SU-DHL-6 (cell line): ENCODE measurements around the gene CHD9NB.
"Not testable (repeated sequence)": the region's sequence is repeated elsewhere in the genome, so short reads cannot be mapped to it uniquely, and the experiment has no call there.

Experiments used
- H2AFZ ChIP-seq: fragments of 200-600 bp; sonication (generic); 2 replicates; pipeline ENCODE4 v1.6.1; 2014; ENCODE audit warnings: low read depth, mild to moderate bottlenecking, moderate library complexity, mixed read lengths, antibody characterized with exemption, low read length; ENCODE audit not compliant: severe bottlenecking
- H3F3A ChIP-seq: fragments of 200-600 bp; shearing (Covaris generic); 2 replicates; pipeline ENCODE4 v1.6.0; 2016; ENCODE audit warnings: antibody characterized with exemption, mild to moderate bottlenecking; ENCODE audit not compliant: insufficient read depth
- H3K27ac ChIP-seq: fragments of 200-600 bp; sonication (generic); 2 replicates; pipeline ENCODE4 v1.5.1; 2016; ENCODE audit warnings: low read depth, mild to moderate bottlenecking, low read length, moderate library complexity, mixed read lengths
- H3K27me3 ChIP-seq: fragments of 200-600 bp; sonication (generic), shearing (Covaris generic); 2 replicates; pipeline ENCODE4 v1.6.0; 2014; ENCODE audit warnings: mild to moderate bottlenecking, low read length
- H3K36me3 ChIP-seq: fragments of 200-600 bp; sonication (generic); 2 replicates; pipeline ENCODE4 v1.6.1; 2014; ENCODE audit warnings: mild to moderate bottlenecking, low read length, mixed read lengths
- H3K4me2 ChIP-seq: fragments of 300-600, 200-600 bp; shearing (Covaris generic), sonication (generic); 2 replicates; pipeline ENCODE4 v1.6.0; 2014; ENCODE audit warnings: low read length, low read depth, mild to moderate bottlenecking; ENCODE audit not compliant: poor library complexity, severe bottlenecking
- H3K4me3 ChIP-seq: fragments of 200-600 bp; sonication (generic); 2 replicates; pipeline ENCODE4 v1.5.1; 2014; ENCODE audit warnings: antibody characterized with exemption, low read length, mild to moderate bottlenecking, mixed read lengths; ENCODE audit not compliant: insufficient read depth, poor library complexity, severe bottlenecking
- H3K79me2 ChIP-seq: fragments of 200-600 bp; sonication (generic); 2 replicates; pipeline ENCODE4 v1.6.1; 2014; ENCODE audit warnings: mild to moderate bottlenecking, low read length, moderate library complexity; ENCODE audit not compliant: insufficient read depth
- H3K9ac ChIP-seq: fragments of 200-600 bp; sonication (generic); 2 replicates; pipeline ENCODE4 v1.7.0; 2014; ENCODE audit warnings: mild to moderate bottlenecking, low read length
- H3K9me2 ChIP-seq: fragments of 200-600 bp; sonication (generic); replicated peaks from 2 replicates; pipeline ENCODE4 v1.6.1; 2014; ENCODE audit warnings: low read length; ENCODE audit not compliant: insufficient read depth
- H3K9me3 ChIP-seq: fragments of 200-600 bp; sonication (generic); 2 replicates; pipeline ENCODE4 v1.6.1; 2014; ENCODE audit warnings: low read length, mixed read lengths; ENCODE audit not compliant: insufficient read depth
- H4K20me1 ChIP-seq: fragments of 200-600 bp; sonication (generic); 2 replicates; pipeline ENCODE4 v1.6.1; 2014; ENCODE audit warnings: low read depth, mild to moderate bottlenecking, antibody characterized with exemption, low read length, moderate library complexity, mixed read lengths
- EZH2phosphoT487 ChIP-seq: fragments of 200-600 bp; sonication (generic), shearing (Covaris generic); conservative IDR thresholded peaks from 2 replicates; pipeline ENCODE4 v1.6.1; 2018; ENCODE audit warnings: mild to moderate bottlenecking, antibody characterized with exemption, low read length, moderate library complexity, mixed read lengths
- TF ChIP-seq, protein P1 (sequence below): fragments of 200-600 bp; sonication (generic); IDR thresholded peaks from one replicate; pipeline ENCODE4 v1.5.1; 2017; ENCODE audit warnings: antibody characterized with exemption, mild to moderate bottlenecking, low read length, moderate library complexity; ENCODE audit not compliant: insufficient read depth, poor library complexity, severe bottlenecking

CHD9NB gene

DNA sequence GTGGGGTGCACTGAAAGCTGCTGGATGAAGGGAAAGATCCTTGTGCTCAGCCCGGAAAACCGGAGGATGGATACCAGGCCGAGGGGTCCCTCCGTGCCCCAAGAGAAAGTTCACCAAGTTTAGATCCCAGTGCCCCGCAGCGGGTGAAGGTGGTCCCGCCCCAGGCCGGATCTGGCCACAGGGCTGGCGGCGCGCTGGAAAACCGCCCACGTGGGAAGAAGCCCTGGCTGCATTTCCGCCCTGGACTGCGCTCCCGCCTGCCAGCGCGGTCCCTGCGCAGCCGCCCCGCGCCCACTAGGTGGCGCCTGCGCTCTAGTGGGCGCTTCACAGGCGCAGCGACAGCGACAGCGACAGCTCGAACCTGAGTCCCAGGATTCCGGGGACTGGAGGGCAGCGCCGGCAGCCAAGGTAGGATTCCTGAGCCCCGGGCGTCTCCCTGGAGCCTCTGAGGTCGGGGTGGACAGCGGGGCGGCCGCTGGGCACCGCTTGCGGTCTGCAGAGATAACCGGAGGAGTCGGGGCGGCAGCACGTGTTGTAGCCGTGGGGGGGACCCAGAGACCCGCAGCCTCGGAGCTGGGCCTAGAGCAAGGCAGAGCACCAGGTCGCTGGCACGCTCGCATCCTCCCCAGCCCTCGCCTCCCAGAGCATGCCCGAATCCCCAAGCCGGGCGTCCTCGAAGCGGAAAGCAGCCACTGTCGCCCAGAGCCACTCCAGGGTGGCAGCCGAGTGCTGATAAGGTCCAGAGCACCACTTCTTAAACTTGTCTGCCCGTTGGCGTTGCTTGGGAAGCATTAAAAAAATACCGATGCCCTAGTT lies 2.2 kb upstream of the CHD9NB start, which contains the start of gene CHD9:
Gene CHD9, plus strand, starts transcription at position 322 of the 816 bp plus-strand sequence. CDS start 101,099 bp downstream, outside the sequence.
- peak within 1 kb of the TSS; percentile 73 for H3K9ac ChIP-seq
- peaks cover 45% of the 10 kb centered on the region for H3K79me2 ChIP-seq
- peak within 1 kb of the TSS; percentile 74 for H3K4me3 ChIP-seq
- H3K4me2 ChIP-seq, result peak within 1 kb of the TSS; percentile 89
- no peaks in the 10 kb centered on the region for H3F3A ChIP-seq
- H3K27ac ChIP-seq, result peak within 1 kb of the TSS; percentile 37
- H3K36me3 ChIP-seq, result no peaks in the 10 kb centered on the region
- H4K20me1 ChIP-seq, result no peaks in the 10 kb centered on the region
- TF ChIP-seq, protein P1, sequence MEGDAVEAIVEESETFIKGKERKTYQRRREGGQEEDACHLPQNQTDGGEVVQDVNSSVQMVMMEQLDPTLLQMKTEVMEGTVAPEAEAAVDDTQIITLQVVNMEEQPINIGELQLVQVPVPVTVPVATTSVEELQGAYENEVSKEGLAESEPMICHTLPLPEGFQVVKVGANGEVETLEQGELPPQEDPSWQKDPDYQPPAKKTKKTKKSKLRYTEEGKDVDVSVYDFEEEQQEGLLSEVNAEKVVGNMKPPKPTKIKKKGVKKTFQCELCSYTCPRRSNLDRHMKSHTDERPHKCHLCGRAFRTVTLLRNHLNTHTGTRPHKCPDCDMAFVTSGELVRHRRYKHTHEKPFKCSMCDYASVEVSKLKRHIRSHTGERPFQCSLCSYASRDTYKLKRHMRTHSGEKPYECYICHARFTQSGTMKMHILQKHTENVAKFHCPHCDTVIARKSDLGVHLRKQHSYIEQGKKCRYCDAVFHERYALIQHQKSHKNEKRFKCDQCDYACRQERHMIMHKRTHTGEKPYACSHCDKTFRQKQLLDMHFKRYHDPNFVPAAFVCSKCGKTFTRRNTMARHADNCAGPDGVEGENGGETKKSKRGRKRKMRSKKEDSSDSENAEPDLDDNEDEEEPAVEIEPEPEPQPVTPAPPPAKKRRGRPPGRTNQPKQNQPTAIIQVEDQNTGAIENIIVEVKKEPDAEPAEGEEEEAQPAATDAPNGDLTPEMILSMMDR, result peak; percentile 93
- TF ChIP-seq EZH2phosphoT487, result no peak
- H3K9me2 ChIP-seq, result no peaks in the 10 kb centered on the region
- H3K27me3 ChIP-seq, result no peaks in the 10 kb centered on the region
- no peaks in the 10 kb centered on the region for H3K9me3 ChIP-seq
- peak within 1 kb of the TSS; percentile 100 for H2AFZ ChIP-seq

- Histone ChIP-seq H3F3A (no peaks in the 10 kb centered on the region), H3K4me3 (peak overlapping the region; percentile 74), H3K9me3 (no peaks in the 10 kb centered on the region), H3K9ac (peak overlapping the region; percentile 73), H2AFZ (peak overlapping the region; percentile 100), H4K20me1 (no peaks in the 10 kb centered on the region), H3K27ac (peak overlapping the region; percentile 26; the same call in 1 of the 2 replicates), H3K9me2 (no peaks in the 10 kb centered on the region), H3K36me3 (no peaks in the 10 kb centered on the region), H3K27me3 (no peaks in the 10 kb centered on the region), H3K79me2 (peaks cover 38% of the 10 kb centered on the region), H3K4me2 (peak overlapping the region; percentile 89)
- TF ChIP-seq, protein P1, result no peak
- TF ChIP-seq EZH2phosphoT487, result no peak
These were observed 1.4 kb upstream of the CHD9NB start for GRCh38 chr16:53053967-53054669.

- H3K79me2 ChIP-seq, result peaks cover 14% of the 10 kb centered on the region
- not testable (repeated sequence) for H3K27ac ChIP-seq, H3K27me3 ChIP-seq
These were observed 1.4 kb downstream of the CHD9NB start for GRCh38 chr16:53051255-53051654.

More at GRCh38 chr16:53051255-53051654, 1.4 kb downstream of the CHD9NB start:
- H2AFZ ChIP-seq, H3K4me3 ChIP-seq, H3F3A ChIP-seq, H3K9me2 ChIP-seq, H4K20me1 ChIP-seq, H3K4me2 ChIP-seq, H3K9ac ChIP-seq, H3K36me3 ChIP-seq, H3K9me3 ChIP-seq: not testable (repeated sequence)
